ENCODE results near the gene MRPL3.
"Not testable (repeated sequence)": the region's sequence is repeated elsewhere in the genome, so short reads cannot be mapped to it uniquely, and the experiment has no call there.

Gene MRPL3

DNA sequence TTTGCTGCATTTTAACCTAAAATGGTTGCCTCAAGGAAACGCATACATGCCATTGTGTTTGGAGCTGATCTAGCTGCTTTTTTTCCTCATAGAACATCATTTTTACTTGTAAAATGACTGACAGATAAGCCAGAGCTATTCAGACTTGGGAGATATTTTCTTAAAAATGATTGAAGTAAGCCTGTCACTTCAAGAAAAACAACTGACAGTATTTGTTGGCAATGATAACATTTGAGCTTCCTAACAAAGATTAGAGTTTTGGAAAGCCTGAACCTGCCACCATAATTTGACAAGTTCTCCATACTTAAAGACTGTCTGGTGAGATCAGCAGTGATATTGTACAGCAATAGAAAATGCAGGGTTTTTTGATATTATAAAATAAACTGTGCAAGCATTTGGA, 27.6 kb upstream of the MRPL3 start:
- Histone ChIP-seq H3K27ac (no peak overlapping the region), H3K9me3 (ENCODE audit: low read depth, low read length) (no peaks in the 10 kb centered on the region), H3K4me3 (no peak overlapping the region), H3K36me3 (ENCODE audit: insufficient read depth, low read length) (no peaks in the 10 kb centered on the region), H3K9ac (ENCODE audit: insufficient read length) (no peak overlapping the region)
- DNase-seq (ENCODE audit: low read depth, low spot score): no peak
- TF ChIP-seq EZH2 (IDR thresholded peaks at IDR 0.05): no peak
- TF ChIP-seq FOXP2 (optimal IDR thresholded peaks at IDR 0.05; ENCODE audit: control extremely low read depth, extremely low read length, insufficient read depth): no peak
- TF ChIP-seq POLR2AphosphoS5 (IDR thresholded peaks at IDR 0.05; ENCODE audit: borderline replicate concordance, low read depth, low read length): no peak

DNA sequence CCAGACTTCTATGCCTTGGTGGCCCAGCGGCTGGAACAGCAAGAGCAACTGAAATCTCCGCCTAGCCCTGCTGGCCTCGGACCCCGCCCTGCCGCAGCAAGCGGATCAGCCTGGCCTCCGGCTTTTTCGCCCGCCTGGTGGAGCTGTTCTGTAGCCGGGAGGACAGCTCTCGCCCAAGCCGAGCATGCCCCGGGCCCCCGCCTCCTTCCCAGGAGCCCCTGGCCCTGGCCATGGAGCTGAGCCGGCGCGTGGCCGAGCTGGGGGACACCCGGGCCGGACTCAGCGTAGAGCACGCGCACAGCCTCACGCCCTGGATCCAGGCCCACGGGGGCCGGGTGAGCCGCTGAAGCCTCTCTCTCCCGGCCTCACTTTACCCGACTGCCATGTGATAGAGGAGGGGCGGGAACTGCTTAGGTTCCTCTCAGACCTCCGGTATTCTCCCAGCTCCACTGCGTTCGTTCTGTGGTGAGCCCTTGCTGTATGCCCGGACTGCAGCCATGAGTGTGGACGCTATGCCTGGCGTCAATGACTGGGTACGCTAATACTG, 24.1 kb upstream of the MRPL3 start:
- DNase-seq (ENCODE audit: low read depth, low spot score): no peak
- Histone ChIP-seq H3K27ac (no peak overlapping the region), H3K36me3 (ENCODE audit: insufficient read depth, low read length) (no peaks in the 10 kb centered on the region), H3K9me3 (ENCODE audit: low read depth, low read length) (no peaks in the 10 kb centered on the region), H3K4me3 (no peak overlapping the region), H3K9ac (ENCODE audit: insufficient read length) (no peak overlapping the region)
- no peak for TF ChIP-seq EZH2 (IDR thresholded peaks at IDR 0.05)
- TF ChIP-seq POLR2AphosphoS5 (IDR thresholded peaks at IDR 0.05; ENCODE audit: borderline replicate concordance, low read depth, low read length): no peak
- TF ChIP-seq FOXP2 (optimal IDR thresholded peaks at IDR 0.05; ENCODE audit: control extremely low read depth, extremely low read length, insufficient read depth): no peak

DNA sequence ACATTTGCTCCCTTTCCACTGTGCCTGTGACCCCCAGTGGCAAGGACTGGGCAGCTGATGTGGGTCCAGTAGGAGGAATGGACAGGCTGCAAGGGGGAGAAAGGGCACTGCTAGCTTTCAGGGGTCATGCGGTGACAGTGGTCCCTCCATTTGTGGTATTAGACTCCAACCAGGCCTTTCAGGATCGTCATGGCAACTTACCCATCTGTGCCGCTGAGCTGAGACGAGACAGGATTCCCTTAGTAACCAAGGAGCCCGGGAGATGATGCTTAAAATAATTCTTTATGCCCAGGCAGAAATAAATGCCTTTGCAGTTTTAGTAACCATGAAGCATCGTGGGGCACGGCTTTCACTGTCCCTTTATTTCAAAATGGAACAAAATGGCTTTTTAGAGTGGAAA, 15.9 kb upstream of the MRPL3 start:
- Histone ChIP-seq H3K4me3 (no peak overlapping the region), H3K9me3 (ENCODE audit: low read depth, low read length) (no peaks in the 10 kb centered on the region), H3K27ac (no peak overlapping the region), H3K9ac (ENCODE audit: insufficient read length) (no peak overlapping the region), H3K36me3 (ENCODE audit: insufficient read depth, low read length) (no peaks in the 10 kb centered on the region)
- DNase-seq (ENCODE audit: low read depth, low spot score): no peak
- TF ChIP-seq FOXP2 (optimal IDR thresholded peaks at IDR 0.05; ENCODE audit: control extremely low read depth, extremely low read length, insufficient read depth) (no peak), EZH2 (IDR thresholded peaks at IDR 0.05) (no peak), POLR2AphosphoS5 (IDR thresholded peaks at IDR 0.05; ENCODE audit: borderline replicate concordance, low read depth, low read length) (no peak)

DNA sequence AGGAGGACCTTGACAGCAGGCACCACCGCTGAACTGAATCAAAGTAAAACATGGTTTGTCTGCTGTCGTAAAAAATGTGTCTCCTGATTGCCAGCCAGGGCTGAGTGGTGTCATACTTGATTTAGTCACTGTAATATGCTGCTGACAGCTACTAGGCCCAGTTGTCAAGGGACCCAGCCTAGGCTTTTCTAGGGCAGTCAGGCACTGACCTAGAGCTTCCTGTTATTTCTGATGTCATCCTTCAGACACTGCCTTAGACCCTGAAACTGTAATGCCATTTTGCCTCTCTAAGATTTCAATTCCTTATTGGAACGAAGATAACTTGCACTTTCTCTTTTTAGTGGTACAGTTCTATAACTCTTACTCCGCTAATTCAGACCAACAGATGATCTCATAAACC, 2.6 kb upstream of the MRPL3 start:
- Histone ChIP-seq H3K9me3 (ENCODE audit: low read depth, low read length) (no peaks in the 10 kb centered on the region), H3K4me3 (no peak overlapping the region), H3K36me3 (ENCODE audit: insufficient read depth, low read length) (peaks cover 15% of the 10 kb centered on the region), H3K9ac (ENCODE audit: insufficient read length) (no peak overlapping the region), H3K27ac (no peak overlapping the region)
- TF ChIP-seq EZH2 (IDR thresholded peaks at IDR 0.05) (no peak), FOXP2 (optimal IDR thresholded peaks at IDR 0.05; ENCODE audit: control extremely low read depth, extremely low read length, insufficient read depth) (no peak), POLR2AphosphoS5 (IDR thresholded peaks at IDR 0.05; ENCODE audit: borderline replicate concordance, low read depth, low read length) (no peak)
- DNase-seq (ENCODE audit: low read depth, low spot score): no peak

DNA sequence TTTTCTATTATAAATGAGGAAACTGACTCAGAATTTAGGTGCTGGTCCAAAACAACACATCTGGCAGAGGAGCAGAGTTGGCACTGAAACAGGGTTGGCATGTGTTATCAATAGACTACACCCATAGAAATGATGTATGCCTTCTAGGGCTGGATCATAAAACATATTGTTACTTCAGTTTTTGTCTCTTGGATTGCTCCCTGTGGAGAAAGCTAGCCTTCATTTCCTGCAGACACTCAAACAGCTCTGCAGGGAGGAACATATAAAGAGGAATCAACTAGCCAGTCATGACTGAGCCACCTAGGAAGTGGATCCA, 507 bp upstream of the MRPL3 start:
- Histone ChIP-seq H3K36me3 (ENCODE audit: insufficient read depth, low read length) (peaks cover 34% of the 10 kb centered on the region), H3K9me3 (ENCODE audit: low read depth, low read length) (no peaks in the 10 kb centered on the region), H3K4me3 (peak overlapping the region; percentile 98), H3K9ac (ENCODE audit: insufficient read length) (peak overlapping the region; percentile 98), H3K27ac (peak overlapping the region; percentile 79)
- DNase-seq (ENCODE audit: low read depth, low spot score): peak; percentile 63
- TF ChIP-seq POLR2AphosphoS5 (IDR thresholded peaks at IDR 0.05; ENCODE audit: borderline replicate concordance, low read depth, low read length) (no peak), FOXP2 (optimal IDR thresholded peaks at IDR 0.05; ENCODE audit: control extremely low read depth, extremely low read length, insufficient read depth) (peak; percentile 23), EZH2 (IDR thresholded peaks at IDR 0.05) (no peak)

DNA sequence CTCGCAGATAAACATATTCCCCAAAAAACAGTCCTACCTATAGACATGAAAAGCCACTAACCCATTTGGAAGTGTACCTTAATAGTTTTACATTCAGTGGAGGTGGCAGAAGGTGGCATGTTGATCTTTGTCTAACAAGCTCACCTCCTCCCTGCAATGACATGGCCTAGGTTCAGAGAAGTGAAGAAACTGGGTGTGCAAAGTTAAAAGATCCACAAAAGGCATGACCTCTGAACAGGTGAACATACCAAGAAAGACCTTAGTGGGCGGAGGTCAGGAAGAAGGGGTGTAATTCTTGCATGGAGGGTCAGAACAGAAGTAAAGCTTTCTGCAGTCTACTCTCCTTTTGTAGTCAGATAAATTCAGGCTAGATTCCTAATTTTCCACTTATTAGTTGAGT, 822 bp downstream of the MRPL3 start:
- Histone ChIP-seq H3K9me3 (ENCODE audit: low read depth, low read length) (no peaks in the 10 kb centered on the region), H3K4me3 (peak overlapping the region; percentile 98), H3K36me3 (ENCODE audit: insufficient read depth, low read length) (peaks cover 46% of the 10 kb centered on the region), H3K9ac (ENCODE audit: insufficient read length) (peak overlapping the region; percentile 98), H3K27ac (no peak overlapping the region)
- TF ChIP-seq EZH2 (IDR thresholded peaks at IDR 0.05): no peak
- no peak for TF ChIP-seq FOXP2 (optimal IDR thresholded peaks at IDR 0.05; ENCODE audit: control extremely low read depth, extremely low read length, insufficient read depth)
- no peak for TF ChIP-seq POLR2AphosphoS5 (IDR thresholded peaks at IDR 0.05; ENCODE audit: borderline replicate concordance, low read depth, low read length)
- no peak for DNase-seq (ENCODE audit: low read depth, low spot score)

DNA sequence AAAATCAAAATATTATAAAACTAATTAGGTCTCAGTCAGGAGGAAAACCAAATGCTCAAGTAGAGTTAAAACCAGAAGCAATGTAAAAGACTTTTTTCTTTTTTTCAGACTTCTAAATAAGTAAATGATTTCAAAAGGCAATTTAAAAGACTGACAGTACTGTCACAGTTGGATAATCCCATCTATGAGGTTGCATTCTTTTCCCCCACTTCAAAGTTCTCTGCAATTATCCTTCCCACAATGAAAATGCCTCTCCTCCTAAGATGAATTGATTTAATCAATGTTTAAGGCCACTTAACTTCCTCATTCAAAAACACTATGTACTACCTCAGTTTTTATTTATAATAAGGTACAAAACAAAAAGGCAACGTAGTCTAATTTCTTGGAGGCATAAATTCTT, 8.1 kb downstream of the MRPL3 start:
- TF ChIP-seq EZH2 (IDR thresholded peaks at IDR 0.05): no peak
- no peak for TF ChIP-seq POLR2AphosphoS5 (IDR thresholded peaks at IDR 0.05; ENCODE audit: borderline replicate concordance, low read depth, low read length)
- no peak for TF ChIP-seq FOXP2 (optimal IDR thresholded peaks at IDR 0.05; ENCODE audit: control extremely low read depth, extremely low read length, insufficient read depth)
- no peak for DNase-seq (ENCODE audit: low read depth, low spot score)
- Histone ChIP-seq H3K4me3 (no peak overlapping the region), H3K36me3 (ENCODE audit: insufficient read depth, low read length) (peaks cover 93% of the 10 kb centered on the region), H3K9me3 (ENCODE audit: low read depth, low read length) (no peaks in the 10 kb centered on the region), H3K9ac (ENCODE audit: insufficient read length) (no peak overlapping the region), H3K27ac (no peak overlapping the region)

DNA sequence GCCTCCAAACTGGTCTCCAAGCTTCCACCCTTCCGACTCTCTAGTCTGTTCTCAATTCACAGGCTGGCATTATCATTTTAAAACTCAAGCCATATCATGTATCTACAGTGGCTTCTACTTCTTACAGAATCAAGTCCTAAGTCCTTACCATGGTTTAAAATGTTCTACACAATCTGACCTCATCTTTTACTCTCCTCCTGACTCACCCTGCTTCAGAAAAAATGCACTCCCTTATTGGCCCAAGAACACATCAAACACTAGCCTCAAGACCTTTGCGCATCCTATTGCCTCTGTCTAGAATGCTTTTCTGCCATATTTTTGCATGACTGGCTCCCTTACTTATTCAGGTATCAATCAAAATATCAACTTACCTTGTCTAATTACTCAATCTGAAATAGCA, 11.0 kb downstream of the MRPL3 start:
- TF ChIP-seq POLR2AphosphoS5 (IDR thresholded peaks at IDR 0.05; ENCODE audit: borderline replicate concordance, low read depth, low read length) (no peak), EZH2 (IDR thresholded peaks at IDR 0.05) (no peak), FOXP2 (optimal IDR thresholded peaks at IDR 0.05; ENCODE audit: control extremely low read depth, extremely low read length, insufficient read depth) (no peak)
- no peak overlapping the region for H3K27ac ChIP-seq
- H3K4me3 ChIP-seq: no peak overlapping the region
- peaks cover 94% of the 10 kb centered on the region for H3K36me3 ChIP-seq (ENCODE audit: insufficient read depth, low read length)
- no peaks in the 10 kb centered on the region for H3K9me3 ChIP-seq (ENCODE audit: low read depth, low read length)
- H3K9ac ChIP-seq (ENCODE audit: insufficient read length): no peak overlapping the region
- no peak for DNase-seq (ENCODE audit: low read depth, low spot score)

DNA sequence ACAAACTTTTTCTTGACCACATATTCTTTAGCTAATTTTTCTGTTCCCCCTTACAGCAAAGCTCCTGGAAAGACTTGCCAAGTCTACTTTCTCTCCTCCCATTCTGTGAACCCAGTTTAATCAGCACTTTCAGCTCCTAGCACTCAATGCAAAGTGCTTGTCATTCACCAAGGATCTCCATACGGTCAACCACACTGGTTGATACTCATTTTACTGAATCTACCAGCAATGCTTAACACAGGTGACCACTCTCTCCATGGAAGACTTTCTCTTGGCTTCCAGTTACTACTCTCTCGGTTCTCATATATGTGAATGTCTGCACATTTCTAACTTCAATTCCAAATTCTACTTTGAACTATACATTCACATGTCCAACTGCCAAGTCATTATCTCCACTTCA, 11.7 kb downstream of the MRPL3 start:
- Histone ChIP-seq H3K27ac (no peak overlapping the region), H3K36me3 (ENCODE audit: insufficient read depth, low read length) (peaks cover 87% of the 10 kb centered on the region), H3K4me3 (no peak overlapping the region), H3K9me3 (ENCODE audit: low read depth, low read length) (no peaks in the 10 kb centered on the region), H3K9ac (ENCODE audit: insufficient read length) (no peak overlapping the region)
- TF ChIP-seq EZH2 (IDR thresholded peaks at IDR 0.05) (no peak), FOXP2 (optimal IDR thresholded peaks at IDR 0.05; ENCODE audit: control extremely low read depth, extremely low read length, insufficient read depth) (no peak), POLR2AphosphoS5 (IDR thresholded peaks at IDR 0.05; ENCODE audit: borderline replicate concordance, low read depth, low read length) (no peak)
- no peak for DNase-seq (ENCODE audit: low read depth, low spot score)

DNA sequence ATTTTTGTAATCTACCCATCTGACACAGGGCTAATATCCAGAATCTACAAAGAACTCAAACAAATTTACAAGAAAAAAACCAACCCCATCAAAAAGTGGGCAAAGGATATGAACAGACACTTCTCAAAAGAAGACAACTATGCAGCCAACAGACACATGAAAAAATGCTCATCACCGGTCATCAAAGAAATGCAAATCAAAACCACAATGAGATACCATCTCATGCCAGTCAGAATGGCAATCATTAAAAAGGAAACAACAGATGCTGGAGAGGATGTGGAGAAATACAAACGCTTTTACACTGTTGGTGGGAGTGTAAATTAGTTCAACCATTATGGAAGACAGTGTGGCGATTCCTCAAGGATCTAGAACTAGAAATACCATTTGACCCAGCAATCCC, 16.2 kb downstream of the MRPL3 start:
- H3K9me3 ChIP-seq (ENCODE audit: low read depth, low read length); H3K27ac ChIP-seq; H3K4me3 ChIP-seq; H3K9ac ChIP-seq (ENCODE audit: insufficient read length); DNase-seq (ENCODE audit: low read depth, low spot score): not testable (repeated sequence)
- H3K36me3 ChIP-seq (ENCODE audit: insufficient read depth, low read length): peaks cover 85% of the 10 kb centered on the region
